Neural crest cell (in vitro differentiated cells): ENCODE data around the gene ABCA2. TPM values are rescaled to one million over a fixed set of nuclear protein-coding genes. Genes with fewer than 3 reads are reported as not detected.

Experiments
- DNase-seq: peaks from one replicate; pipeline ENCODE4 v3.0.0; 2021; ENCODE audit warnings: low read depth, mixed read lengths, low spot score
- H3K27ac Mint-ChIP-seq: one replicate; pipeline ENCODE4 v1.8.0; 2021; ENCODE audit warnings: mild to moderate bottlenecking, mixed read lengths; ENCODE audit not compliant: unreplicated experiment
- H3K27me3 Mint-ChIP-seq: 2 replicates; pipeline ENCODE4 v1.8.0; 2021; ENCODE audit warnings: low read depth, mild to moderate bottlenecking, mixed read lengths
- H3K36me3 Mint-ChIP-seq: 2 replicates; pipeline ENCODE4 v1.8.0; 2021; ENCODE audit warnings: low read depth, mild to moderate bottlenecking, mixed read lengths
- H3K4me1 Mint-ChIP-seq: 2 replicates; pipeline ENCODE4 v1.8.0; 2021; ENCODE audit warnings: mixed read lengths
- H3K4me3 Mint-ChIP-seq: one replicate; pipeline ENCODE4 v1.8.0; 2021; ENCODE audit warnings: mild to moderate bottlenecking, mixed read lengths
- H3K9me3 Mint-ChIP-seq: 2 replicates; pipeline ENCODE4 v1.8.0; 2021; ENCODE audit warnings: mixed read lengths
- CTCF ChIP-seq: fragments of 200-600 bp; sonication (generic); conservative IDR thresholded peaks from 2 replicates; pipeline ENCODE4 v1.5.0; 2021; ENCODE audit warnings: antibody characterized with exemption, mild to moderate bottlenecking
- total RNA-seq: library from RNA; stranded (reverse); gene quantifications from 2 replicates; pipeline ENCODE4 v1.2.1, GENCODE V29; 2021

ABCA2 gene
- total RNA-seq, 1 donor from 2014 or later, result 37.1 TPM

GRCh38 chr9:136978073-136978864, 49.8 kb downstream of the ABCA2 start:
- Mint-ChIP-seq H3K36me3 (no peaks in the 10 kb centered on the region), H3K4me1 (peaks cover 4% of the 10 kb centered on the region), H3K27ac (no peak overlapping the region), H3K4me3 (no peak overlapping the region), H3K27me3 (peaks cover 7% of the 10 kb centered on the region), H3K9me3 (no peaks in the 10 kb centered on the region)
- DNase-seq, result peak; percentile 64
- no peak for TF ChIP-seq CTCF

GRCh38 chr9:136977649-136978072, 50.4 kb downstream of the ABCA2 start:
- H3K4me3 Mint-ChIP-seq, result no peak overlapping the region
- no peak for DNase-seq
- H3K9me3 Mint-ChIP-seq, result no peaks in the 10 kb centered on the region
- H3K36me3 Mint-ChIP-seq, result no peaks in the 10 kb centered on the region
- TF ChIP-seq CTCF, result no peak
- no peak overlapping the region for H3K27ac Mint-ChIP-seq
- peaks cover 7% of the 10 kb centered on the region for H3K27me3 Mint-ChIP-seq
- H3K4me1 Mint-ChIP-seq, result peaks cover 4% of the 10 kb centered on the region

GRCh38 chr9:136977223-136977622, 50.8 kb downstream of the ABCA2 start, which contains the start of gene PTGDS:
TSS of gene PTGDS (plus strand) at chr9:136977504. CDS start at chr9:136977579, 75 bp downstream.
- no peak within 1 kb of the TSS for H3K27ac Mint-ChIP-seq
- no peaks in the 10 kb centered on the region for H3K9me3 Mint-ChIP-seq
- H3K4me1 Mint-ChIP-seq, result peaks cover 4% of the 10 kb centered on the region
- H3K36me3 Mint-ChIP-seq, result no peaks in the 10 kb centered on the region
- no peak within 1 kb of the TSS for H3K4me3 Mint-ChIP-seq
- no peak for TF ChIP-seq CTCF
- no peak for DNase-seq
- H3K27me3 Mint-ChIP-seq, result peaks cover 7% of the 10 kb centered on the region

GRCh38 chr9:136975644-136976043, 52.4 kb downstream of the ABCA2 start:
- no peak overlapping the region for H3K27ac Mint-ChIP-seq
- H3K4me3 Mint-ChIP-seq, result no peak overlapping the region
- H3K4me1 Mint-ChIP-seq, result peaks cover 3% of the 10 kb centered on the region
- H3K36me3 Mint-ChIP-seq, result no peaks in the 10 kb centered on the region
- TF ChIP-seq CTCF, result peak; percentile 21
- H3K9me3 Mint-ChIP-seq, result no peaks in the 10 kb centered on the region
- no peak for DNase-seq
- peaks cover 7% of the 10 kb centered on the region for H3K27me3 Mint-ChIP-seq

GRCh38 chr9:136974817-136975535, 53.1 kb downstream of the ABCA2 start:
- Mint-ChIP-seq H3K36me3 (no peaks in the 10 kb centered on the region), H3K4me1 (no peaks in the 10 kb centered on the region), H3K27ac (no peak overlapping the region), H3K27me3 (peaks cover 7% of the 10 kb centered on the region), H3K4me3 (no peak overlapping the region), H3K9me3 (no peaks in the 10 kb centered on the region)
- DNase-seq, result no peak
- no peak for TF ChIP-seq CTCF
